Sigmoid colon (tissue), 4 donors: ENCODE measurements around the gene CYBC1.
A peak's percentile ranks its signal among the peaks of the same experiment; 100 is the strongest.

Source experiments
- CTCF ChIP-seq, 4 experiments: fragments of 450-650 bp in 3 of 4; fragments of 200-600 bp in 1 of 4; IDR thresholded peaks; one replicate each; pipeline ENCODE4 v1.5.1; 2016 to 2019; ENCODE audit warnings: antibody characterized with exemption in 4 of 4, mild to moderate bottlenecking in 3 of 4, moderate library complexity in 2 of 4
- POLR2A ChIP-seq, 2 donors: fragments of 450-650 bp; IDR thresholded peaks; one replicate each; pipeline ENCODE4 v1.6.1; 2016; ENCODE audit warnings: antibody characterized with exemption in 2 of 2, mild to moderate bottlenecking in 2 of 2, moderate library complexity in 2 of 2
- POLR2AphosphoS5 ChIP-seq, 4 donors: sonication (generic); formaldehyde crosslinking; IDR thresholded peaks; one replicate each; pipeline ENCODE4 v1.6.1; 2017; ENCODE audit warnings: antibody characterized with exemption in 4 of 4

GRCh38 chr17:82496529-82497434 lies 46.2 kb upstream of the CYBC1 start:
- TF ChIP-seq CTCF (IDR thresholded peaks at IDR 0.05): no peak
- peak; percentile 75 to 78 for TF ChIP-seq POLR2A (IDR thresholded peaks at IDR 0.05)
- TF ChIP-seq POLR2AphosphoS5 (IDR thresholded peaks at IDR 0.05): peak; percentile 94 to 97 (median 94)
